ENCODE measurements around the gene FAM163A. TPM values are rescaled to one million over a fixed set of nuclear protein-coding genes. Genes with fewer than 3 reads are reported as not detected.

FAM163A gene
- total and polyA plus RNA-seq, 9 of the 15 experiments (the other 6 are each of a cell fraction or from before 2014, with no cell fraction given) = not detected

GRCh38 chr1:179848233-179848632 lies 105.1 kb downstream of the FAM163A start (continued):
- TF ChIP-seq KLF13 (tag; IDR thresholded peaks at IDR 0.05; ENCODE audit: borderline replicate concordance, low read depth) = no peak
- TF ChIP-seq RBM14 (IDR thresholded peaks at IDR 0.05; ENCODE audit: borderline replicate concordance, insufficient read depth, low read depth, low read length) = no peak
- no peak for TF ChIP-seq EWSR1 (IDR thresholded peaks at IDR 0.05; ENCODE audit: borderline replicate concordance, low read depth, partially characterized antibody)
- TF ChIP-seq SRSF1 (IDR thresholded peaks at IDR 0.05; ENCODE audit: low read depth, low read length) = no peak
- no peak for TF ChIP-seq NFATC3 (IDR thresholded peaks at IDR 0.05)

- Histone ChIP-seq H3K9me1 (ENCODE audit: control insufficient read depth, insufficient read depth, low read length) (no peaks in the 10 kb centered on the region), H3K9me3 (replicated peaks; ENCODE audit: control insufficient read depth, insufficient read depth, low read depth, low read length) (no peaks in the 10 kb centered on the region), H3K4me3 (no peak overlapping the region), H3K9ac (ENCODE audit: insufficient read depth in 1 of 2, low read depth in 2 of 2, low read length in 2 of 2) (no peak overlapping the region), H3K79me2 (ENCODE audit: control insufficient read depth, insufficient read depth, low read length) (no peaks in the 10 kb centered on the region), H3K27me3 (ENCODE audit: control insufficient read depth in 2 of 2, insufficient read depth in 2 of 2, low read length in 2 of 2) (no peaks in the 10 kb centered on the region), H3K4me2 (ENCODE audit: insufficient read depth, low read length) (no peak overlapping the region), H3K4me1 (replicated peaks in 1 of 2; ENCODE audit: control insufficient read depth in 2 of 2, insufficient read depth in 2 of 2, low read length in 2 of 2) (no peaks in the 10 kb centered on the region), H2AFZ (ENCODE audit: low read depth, low read length) (no peak overlapping the region), H3K27ac (ENCODE audit: extremely low read depth, low read depth, low read length) (no peak overlapping the region), H3K36me3 (ENCODE audit: control insufficient read depth, insufficient read depth, low read length) (peaks cover 56% of the 10 kb centered on the region), H4K20me1 (replicated peaks; ENCODE audit: control insufficient read depth, insufficient read depth, low read length) (no peaks in the 10 kb centered on the region)
- in situ Hi-C loops (cut with MboI) (no loop called here), intact Hi-C loops (cut with micrococcal nuclease) (no loop called here)
- DNase-seq (ENCODE audit: extremely low read depth in 1 of 4, low spot score in 3 of 4) (no peak), FAIRE-seq (no peak), ATAC-seq (no peak)
- no TSS peak for BruUV-seq (replicated peaks)
- POLR2A ChIA-PET = interaction anchor here (0.8 to 1.7 kb wide), 3 partner anchors 12 to 30 kb away, joined by 3 to 4 read pairs (median 4); no protein-coding TSS in a partner anchor
- 67% methylated on average over 1 of the region's 1 CpG for WGBS (ENCODE audit: insufficient coverage, low coverage, missing lambda C conversion rate)
- CTCF ChIA-PET (ENCODE audit: low intra/inter-chr PET ratio) = interaction anchor here (0.7 kb wide), 1 partner anchor 512 kb away, joined by 3 read pairs; no protein-coding TSS in a partner anchor
- TF ChIP-seq GTF2A2 (tag; IDR thresholded peaks at IDR 0.05) (no peak), ZNF57 (CRISPR knock-in tag; IDR thresholded peaks at IDR 0.05) (no peak), NFATC3 (IDR thresholded peaks at IDR 0.05) (no peak), IRF2 (CRISPR knock-in tag; IDR thresholded peaks at IDR 0.05) (no peak), XRCC4 (IDR thresholded peaks at IDR 0.05; ENCODE audit: extremely low read depth, insufficient read depth, insufficient read length) (no peak), MNT (conservative IDR thresholded peaks at IDR 0.05) (no peak), EGR1 (conservative IDR thresholded peaks at IDR 0.05) (no peak), POLR3A (IDR thresholded peaks at IDR 0.05; ENCODE audit: borderline replicate concordance, extremely low read depth, insufficient read depth, insufficient read length) (no peak), ZNF408 (CRISPR knock-in tag; IDR thresholded peaks at IDR 0.05; ENCODE audit: low read depth) (no peak), SRSF3 (IDR thresholded peaks at IDR 0.05; ENCODE audit: insufficient read depth, low read length) (no peak), ZNF347 (CRISPR knock-in tag; IDR thresholded peaks at IDR 0.05; ENCODE audit: low read depth) (no peak), PYGO2 (tag; IDR thresholded peaks at IDR 0.05) (no peak), HCFC1 (IDR thresholded peaks at IDR 0.05; ENCODE audit: low read depth, low read length) (no peak), ZNF174 (CRISPR knock-in tag; IDR thresholded peaks at IDR 0.05) (no peak)
- TF ChIP-seq, protein P1, sequence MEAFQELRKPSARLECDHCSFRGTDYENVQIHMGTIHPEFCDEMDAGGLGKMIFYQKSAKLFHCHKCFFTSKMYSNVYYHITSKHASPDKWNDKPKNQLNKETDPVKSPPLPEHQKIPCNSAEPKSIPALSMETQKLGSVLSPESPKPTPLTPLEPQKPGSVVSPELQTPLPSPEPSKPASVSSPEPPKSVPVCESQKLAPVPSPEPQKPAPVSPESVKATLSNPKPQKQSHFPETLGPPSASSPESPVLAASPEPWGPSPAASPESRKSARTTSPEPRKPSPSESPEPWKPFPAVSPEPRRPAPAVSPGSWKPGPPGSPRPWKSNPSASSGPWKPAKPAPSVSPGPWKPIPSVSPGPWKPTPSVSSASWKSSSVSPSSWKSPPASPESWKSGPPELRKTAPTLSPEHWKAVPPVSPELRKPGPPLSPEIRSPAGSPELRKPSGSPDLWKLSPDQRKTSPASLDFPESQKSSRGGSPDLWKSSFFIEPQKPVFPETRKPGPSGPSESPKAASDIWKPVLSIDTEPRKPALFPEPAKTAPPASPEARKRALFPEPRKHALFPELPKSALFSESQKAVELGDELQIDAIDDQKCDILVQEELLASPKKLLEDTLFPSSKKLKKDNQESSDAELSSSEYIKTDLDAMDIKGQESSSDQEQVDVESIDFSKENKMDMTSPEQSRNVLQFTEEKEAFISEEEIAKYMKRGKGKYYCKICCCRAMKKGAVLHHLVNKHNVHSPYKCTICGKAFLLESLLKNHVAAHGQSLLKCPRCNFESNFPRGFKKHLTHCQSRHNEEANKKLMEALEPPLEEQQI (IDR thresholded peaks at IDR 0.05) = no peak
These were observed 110.0 kb downstream of the FAM163A start for GRCh38 chr1:179853102-179853501.
